Activated CD8-positive, alpha-beta T cell treated with anti-CD3 and anti-CD28 coated beads for 36 hours (primary cell): ENCODE results near the gene TBL3. TPM values are rescaled to one million over a fixed set of nuclear protein-coding genes. Genes with fewer than 3 reads are reported as not detected.
A peak's percentile ranks its signal among the peaks of the same experiment; 100 is the strongest.

Experiments used
- ATAC-seq: fragments of 200-7000 bp; cut with Tn5 transposase; one replicate; pipeline ENCODE4 v1.10.0; 2021; ENCODE audit warnings: mild to moderate bottlenecking, moderate library complexity
- CTCF ChIA-PET: fragments of 350-600 bp; sonication (Branson Sonifier 250); formaldehyde crosslinking; loops from one replicate; lab custom pipeline; 2021; ENCODE audit warnings: antibody characterized with exemption; lab: Charles Lee
- POLR2A ChIA-PET: fragments of 350-600 bp; sonication (Branson Sonifier 250); formaldehyde crosslinking; loops from one replicate; lab custom pipeline; 2021; ENCODE audit warnings: antibody characterized with exemption; lab: Charles Lee
- DNase-seq: peaks from one replicate; pipeline ENCODE4 v3.0.0-alpha.2; 2020
- H3K27ac Mint-ChIP-seq: one replicate; pipeline ENCODE4 v1.8.0; 2021; ENCODE audit warnings: mild to moderate bottlenecking, mixed read lengths
- H3K27me3 Mint-ChIP-seq: one replicate; pipeline ENCODE4 v1.8.0; 2021; ENCODE audit warnings: mixed read lengths
- H3K36me3 Mint-ChIP-seq: one replicate; pipeline ENCODE4 v1.8.0; 2021; ENCODE audit warnings: low read depth, mixed read lengths
- H3K4me1 Mint-ChIP-seq: one replicate; pipeline ENCODE4 v1.8.0; 2021; ENCODE audit warnings: low read depth, mixed read lengths
- H3K4me3 Mint-ChIP-seq: one replicate; pipeline ENCODE4 v1.8.0; 2021; ENCODE audit warnings: mild to moderate bottlenecking, moderate library complexity, mixed read lengths
- H3K9me3 Mint-ChIP-seq: one replicate; pipeline ENCODE4 v1.8.0; 2021; ENCODE audit warnings: mixed read lengths
- CTCF ChIP-seq: fragments of 200-600 bp; IDR thresholded peaks from one replicate; pipeline ENCODE4 v1.8.0; 2022; ENCODE audit warnings: antibody characterized with exemption, mild to moderate bottlenecking
- intact Hi-C: fragments of 100-400 bp; cut with micrococcal nuclease; formaldehyde crosslinking; loops from one replicate; pipeline ENCODE4 v1.10.0; 2022
- total RNA-seq, 2 experiments: library from RNA; stranded (reverse); gene quantifications; one replicate each; pipeline ENCODE4 v1.2.3, GENCODE V29; 2021

Gene TBL3
- total RNA-seq, 2 experiments from 2014 or later, result 54.4 to 56.0 TPM

DNA sequence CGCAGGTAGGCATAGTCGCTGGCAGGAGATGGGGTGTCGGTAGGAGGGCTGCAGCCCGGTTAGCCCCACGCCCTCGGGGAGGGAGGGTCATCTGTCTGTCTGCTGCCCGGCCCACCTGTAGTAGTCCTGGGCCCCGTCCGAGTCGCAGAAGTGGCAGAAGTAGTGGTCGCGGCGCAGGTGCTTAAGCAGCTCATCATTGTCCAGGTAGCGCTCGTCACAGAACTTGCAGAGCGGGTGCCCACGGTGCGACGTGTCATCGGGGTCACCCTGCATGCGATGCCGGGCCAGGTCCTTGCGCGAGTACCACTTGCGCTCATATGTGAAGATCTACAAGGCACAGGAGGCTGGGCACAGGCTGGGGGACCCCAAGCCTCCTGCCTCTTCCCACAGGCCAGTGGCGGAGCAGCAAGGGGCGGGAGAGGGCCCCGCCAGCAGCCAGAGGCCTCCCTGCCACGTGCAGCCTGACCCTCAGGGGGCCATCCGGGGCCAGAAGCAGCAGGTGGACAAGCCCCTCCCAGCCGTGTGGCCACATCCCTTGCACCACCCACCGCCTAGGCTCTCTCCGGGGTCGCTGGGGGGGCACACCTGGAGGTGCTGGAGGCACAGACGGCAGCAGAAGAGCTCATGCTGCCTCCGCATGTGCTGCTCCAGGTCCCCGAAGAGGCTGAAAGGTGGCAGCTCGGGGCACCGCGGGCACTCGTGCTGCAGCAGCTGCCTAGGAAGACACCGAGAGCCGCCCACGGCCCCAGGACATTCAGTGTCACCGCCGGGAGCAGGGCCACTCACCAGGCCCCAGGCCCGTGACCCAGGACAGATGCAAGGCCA, 30.8 kb downstream of the TBL3 start:
- no peak for DNase-seq
- Mint-ChIP-seq H3K27ac (no peak overlapping the region), H3K9me3 (no peaks in the 10 kb centered on the region), H3K27me3 (no peaks in the 10 kb centered on the region), H3K4me1 (peaks cover 26% of the 10 kb centered on the region), H3K4me3 (no peak overlapping the region), H3K36me3 (peaks cover 35% of the 10 kb centered on the region)
- ChIA-PET POLR2A (interaction anchor here (0.9 to 1.9 kb wide), 4 partner anchors 9 to 152 kb away, joined by 3 to 7 read pairs (median 4); partner anchors contain the start of genes RPS2 and TRAF7), CTCF (interaction anchor here (1.0 to 4.6 kb wide), 7 partner anchors 7 to 151 kb away, joined by 3 to 34 read pairs (median 12); partner anchors contain the start of genes NPW and PKD1)
- no peak for ATAC-seq
- no peak for TF ChIP-seq CTCF
- intact Hi-C loops, result no loop called here

DNA sequence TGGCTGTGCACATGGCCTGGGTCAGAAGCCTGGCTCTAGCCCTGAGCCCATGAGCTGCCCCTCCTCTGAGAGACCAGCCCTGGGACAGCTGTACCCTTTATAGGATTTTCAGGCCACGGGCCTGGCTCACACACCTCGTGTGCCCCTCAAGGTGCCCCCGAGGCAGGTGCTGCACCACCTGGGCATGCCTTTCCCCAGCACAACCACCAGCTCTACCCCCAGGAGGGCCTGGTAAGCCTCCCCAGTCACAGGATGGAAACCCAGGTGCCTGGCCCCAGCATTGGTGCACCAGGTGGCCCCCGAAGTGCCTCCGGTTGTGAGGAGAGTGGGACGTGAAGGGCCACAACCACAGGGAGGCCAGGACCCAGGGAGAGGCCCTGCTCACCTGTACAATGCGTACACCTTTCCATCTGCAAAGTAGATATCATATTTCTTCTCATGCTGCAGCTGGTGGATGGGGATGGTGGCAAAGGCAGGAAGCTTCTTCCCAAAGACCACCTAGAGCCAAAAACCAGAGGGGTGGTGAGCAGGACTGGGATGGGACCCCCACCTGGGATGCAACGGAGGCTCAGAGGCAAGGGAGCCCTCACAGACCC, 31.5 kb downstream of the TBL3 start:
- ATAC-seq, result no peak
- no peaks in the 10 kb centered on the region for H3K9me3 Mint-ChIP-seq
- H3K27me3 Mint-ChIP-seq, result no peaks in the 10 kb centered on the region
- peaks cover 32% of the 10 kb centered on the region for H3K4me1 Mint-ChIP-seq
- intact Hi-C loops, result no loop called here
- POLR2A ChIA-PET, result interaction anchor here (0.7 to 1.9 kb wide), 7 partner anchors 10 to 249 kb away, joined by 3 to 7 read pairs (median 3); partner anchors contain the start of genes NDUFB10, RPS2 and TRAF7
- CTCF ChIA-PET, result interaction anchor here (1.0 to 4.6 kb wide), 13 partner anchors 8 to 150 kb away, joined by 3 to 34 read pairs (median 6); partner anchors contain the start of genes NPW and PKD1
- H3K36me3 Mint-ChIP-seq, result peaks cover 37% of the 10 kb centered on the region
- H3K4me3 Mint-ChIP-seq, result no peak overlapping the region
- H3K27ac Mint-ChIP-seq, result no peak overlapping the region
- no peak for TF ChIP-seq CTCF
- DNase-seq, result no peak

- intact Hi-C loops, result no loop called here
- ATAC-seq, result peak; percentile 96
- POLR2A ChIA-PET, result interaction anchor here (0.7 to 1.9 kb wide), 10 partner anchors 11 to 248 kb away, joined by 3 to 7 read pairs (median 4); partner anchors contain the start of genes GFER, NDUFB10, NPW and RPS2
Measured at GRCh38 chr16:2003827-2004641, 32.2 kb downstream of the TBL3 start.

More at GRCh38 chr16:2003827-2004641, 32.2 kb downstream of the TBL3 start:
- H3K27ac Mint-ChIP-seq, result no peak overlapping the region
- CTCF ChIA-PET, result interaction anchor here (0.6 to 4.6 kb wide), 26 partner anchors 8 to 201 kb away, joined by 3 to 34 read pairs (median 3); partner anchors contain the start of genes GFER, NPW, NTHL1 and PKD1
- peak; percentile 94 for DNase-seq
- no peaks in the 10 kb centered on the region for H3K9me3 Mint-ChIP-seq
- peak; percentile 95 for TF ChIP-seq CTCF
- peaks cover 43% of the 10 kb centered on the region for H3K36me3 Mint-ChIP-seq
- H3K4me1 Mint-ChIP-seq, result peaks cover 37% of the 10 kb centered on the region
- H3K4me3 Mint-ChIP-seq, result no peak overlapping the region
- H3K27me3 Mint-ChIP-seq, result no peaks in the 10 kb centered on the region
